Liver (tissue), 9 donors: ENCODE data around the gene DGKD. TPM values are rescaled to one million over a fixed set of nuclear protein-coding genes. Genes with fewer than 3 reads are reported as not detected.

Experiments used
- DNase-seq: peaks from one replicate; pipeline ENCODE4 v3.0.0-alpha.2; 2017; ENCODE audit warnings: low spot score
- H3K27ac ChIP-seq, 2 donors: one replicate each; pipeline ENCODE4 v1.7.0; 2013; ENCODE audit warnings: inconsistent platforms in 2 of 2, low read length in 2 of 2, control low read depth in 1 of 2, low read depth in 1 of 2, mild to moderate bottlenecking in 1 of 2
- H3K27me3 ChIP-seq, 4 donors: one replicate each; pipeline versions ENCODE4 v1.6.1 to v1.7.0; 2013; ENCODE audit warnings: low read length in 3 of 4, inconsistent platforms in 1 of 4, mild to moderate bottlenecking in 1 of 4, moderate library complexity in 1 of 4; ENCODE audit not compliant: control insufficient read depth in 4 of 4, insufficient read depth in 4 of 4
- H3K36me3 ChIP-seq, 4 donors: one replicate each; pipeline versions ENCODE4 v1.6.1 to v1.7.0; 2013; ENCODE audit warnings: low read length in 3 of 4, mild to moderate bottlenecking in 3 of 4, low read depth in 1 of 4, moderate library complexity in 1 of 4; ENCODE audit not compliant: control insufficient read depth in 4 of 4, insufficient read depth in 3 of 4
- H3K4me1 ChIP-seq, 4 donors: one replicate each; pipeline versions ENCODE4 v1.6.1 to v1.7.0; 2013; ENCODE audit warnings: low read length in 3 of 4, mild to moderate bottlenecking in 3 of 4, moderate library complexity in 1 of 4; ENCODE audit not compliant: control insufficient read depth in 4 of 4, insufficient read depth in 4 of 4
- H3K4me3 ChIP-seq, 3 donors: one replicate each; pipeline versions ENCODE4 v1.6.1 to v1.7.0; 2013; ENCODE audit warnings: low read length in 3 of 3, control low read depth in 1 of 3, low read depth in 1 of 3, mild to moderate bottlenecking in 1 of 3
- H3K9ac ChIP-seq, 2 donors: one replicate each; pipeline ENCODE4 v1.7.0; 2013; ENCODE audit warnings: low read length in 2 of 2, mild to moderate bottlenecking in 2 of 2, moderate library complexity in 2 of 2, control low read depth in 1 of 2, low read depth in 1 of 2
- H3K9me3 ChIP-seq, 4 donors: one replicate each; pipeline versions ENCODE4 v1.6.1 to v1.7.0; 2013; ENCODE audit warnings: low read length in 3 of 4; ENCODE audit not compliant: control insufficient read depth in 4 of 4
- ATF3 ChIP-seq: IDR thresholded peaks from 2 replicates; pipeline ENCODE4 v1.6.1; 2016; ENCODE audit warnings: antibody characterized with exemption
- FOXA2 ChIP-seq: IDR thresholded peaks from 2 replicates; pipeline ENCODE4 v1.6.1; 2016; ENCODE audit warnings: antibody characterized with exemption
- GABPA ChIP-seq, 2 donors: IDR thresholded peaks in 1 of 2; conservative IDR thresholded peaks in 1 of 2; 2 replicates each; pipeline ENCODE4 v1.6.1; 2016; ENCODE audit warnings: antibody characterized with exemption in 2 of 2, mild to moderate bottlenecking in 1 of 2, moderate library complexity in 1 of 2
- HNF4G ChIP-seq: IDR thresholded peaks from 2 replicates; pipeline ENCODE4 v1.6.1; 2016; ENCODE audit warnings: antibody characterized with exemption
- JUND ChIP-seq, 2 donors: IDR thresholded peaks; 2 replicates each; pipeline ENCODE4 v1.6.1; 2016; ENCODE audit warnings: antibody characterized with exemption in 2 of 2
- MAX ChIP-seq: IDR thresholded peaks from 2 replicates; pipeline ENCODE4 v1.6.1; 2016; ENCODE audit warnings: antibody characterized with exemption
- RAD21 ChIP-seq, 2 donors: IDR thresholded peaks; 2 replicates each; pipeline ENCODE4 v1.6.1; 2016; ENCODE audit warnings: antibody characterized with exemption in 2 of 2, mild to moderate bottlenecking in 2 of 2
- REST ChIP-seq: IDR thresholded peaks from 2 replicates; pipeline ENCODE4 v1.6.1; 2016; ENCODE audit warnings: antibody characterized with exemption, mild to moderate bottlenecking
- RXRA ChIP-seq, 2 donors: IDR thresholded peaks; 2 replicates each; pipeline ENCODE4 v1.6.1; 2017 to 2018; ENCODE audit warnings: antibody characterized with exemption in 2 of 2, mild to moderate bottlenecking in 1 of 2
- TAF1 ChIP-seq: conservative IDR thresholded peaks from 2 replicates; pipeline ENCODE4 v1.6.1; 2016; ENCODE audit warnings: antibody characterized with exemption, mild to moderate bottlenecking
- WGBS: extraction: QIAGEN DNeasy Blood & Tissue Kit; methylation state at CpG from one replicate; pipeline ENCODE4 v1.1.7; 2013; 5-methylcytosine and 5-hydroxymethylcytosine counted together
- polyA plus RNA-seq, 2 donors: library from polyadenylated mRNA; stranded (reverse) in 1 of 2; unstranded in 1 of 2; fragments of 200-250 nt in 1 of 2; fragments of >200 nt in 1 of 2; fragmentation: Nextera tagmentation in 1 of 2; extraction: Ambion mirVana in 1 of 2; gene quantifications; one replicate each; pipeline versions ENCODE4 v1.2.1 to v1.2.3, GENCODE V29; 2013 to 2015
- total RNA-seq, 2 donors: library from RNA; depleted of rRNA; stranded (reverse); fragments of >200 nt; gene quantifications; one replicate each; pipeline ENCODE4 v1.2.3, GENCODE V29; 2014
- TF ChIP-seq, protein P1 (sequence below): fragments of 150-350 bp; IDR thresholded peaks from 2 replicates; pipeline ENCODE4 v1.5.1; 2017; ENCODE audit warnings: improper control_type of control experiment, low read depth, low read length; ENCODE audit not compliant: missing input control
- donor health status: healthy.
- donor health status: healthy.
- donor health status: healthy.
- donor health status: healthy.
- donor health status: healthy.

Gene DGKD
- total and polyA plus RNA-seq, 4 donors, result 4.8 to 16.4 (median 8.2) TPM

- H3K9me3 ChIP-seq, result no peaks in the 10 kb centered on the region
- no peak for DNase-seq
- peaks cover 5 to 57% (median 27%) of the 10 kb centered on the region in 4 donors for H3K36me3 ChIP-seq
- H3K9ac ChIP-seq, result no peak overlapping the region
- WGBS, result 82% methylated on average over 1 of the region's 1 CpG
- TF ChIP-seq, protein P1, sequence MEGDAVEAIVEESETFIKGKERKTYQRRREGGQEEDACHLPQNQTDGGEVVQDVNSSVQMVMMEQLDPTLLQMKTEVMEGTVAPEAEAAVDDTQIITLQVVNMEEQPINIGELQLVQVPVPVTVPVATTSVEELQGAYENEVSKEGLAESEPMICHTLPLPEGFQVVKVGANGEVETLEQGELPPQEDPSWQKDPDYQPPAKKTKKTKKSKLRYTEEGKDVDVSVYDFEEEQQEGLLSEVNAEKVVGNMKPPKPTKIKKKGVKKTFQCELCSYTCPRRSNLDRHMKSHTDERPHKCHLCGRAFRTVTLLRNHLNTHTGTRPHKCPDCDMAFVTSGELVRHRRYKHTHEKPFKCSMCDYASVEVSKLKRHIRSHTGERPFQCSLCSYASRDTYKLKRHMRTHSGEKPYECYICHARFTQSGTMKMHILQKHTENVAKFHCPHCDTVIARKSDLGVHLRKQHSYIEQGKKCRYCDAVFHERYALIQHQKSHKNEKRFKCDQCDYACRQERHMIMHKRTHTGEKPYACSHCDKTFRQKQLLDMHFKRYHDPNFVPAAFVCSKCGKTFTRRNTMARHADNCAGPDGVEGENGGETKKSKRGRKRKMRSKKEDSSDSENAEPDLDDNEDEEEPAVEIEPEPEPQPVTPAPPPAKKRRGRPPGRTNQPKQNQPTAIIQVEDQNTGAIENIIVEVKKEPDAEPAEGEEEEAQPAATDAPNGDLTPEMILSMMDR, result no peak
- no peak for TF ChIP-seq MAX
- TF ChIP-seq FOXA2, result no peak
- TF ChIP-seq RXRA (IDR thresholded peaks at IDR 0.05), result no peak
- no peak for TF ChIP-seq GABPA (IDR thresholded peaks at IDR 0.05 in 1 of 2, conservative IDR thresholded peaks at IDR 0.05 in 1 of 2)
- no peak for TF ChIP-seq REST
- no peak for TF ChIP-seq JUND (IDR thresholded peaks at IDR 0.05)
- no peak for TF ChIP-seq ATF3
- no peak for TF ChIP-seq RAD21 (IDR thresholded peaks at IDR 0.05)
- no peaks in the 10 kb centered on the region for H3K27me3 ChIP-seq
- H3K27ac ChIP-seq, result no peak overlapping the region
- no peaks in the 10 kb centered on the region for H3K4me1 ChIP-seq
- no peak overlapping the region for H3K4me3 ChIP-seq
Observed at GRCh38 chr2:233446121-233446520, 91.8 kb downstream of the DGKD start.

DNA sequence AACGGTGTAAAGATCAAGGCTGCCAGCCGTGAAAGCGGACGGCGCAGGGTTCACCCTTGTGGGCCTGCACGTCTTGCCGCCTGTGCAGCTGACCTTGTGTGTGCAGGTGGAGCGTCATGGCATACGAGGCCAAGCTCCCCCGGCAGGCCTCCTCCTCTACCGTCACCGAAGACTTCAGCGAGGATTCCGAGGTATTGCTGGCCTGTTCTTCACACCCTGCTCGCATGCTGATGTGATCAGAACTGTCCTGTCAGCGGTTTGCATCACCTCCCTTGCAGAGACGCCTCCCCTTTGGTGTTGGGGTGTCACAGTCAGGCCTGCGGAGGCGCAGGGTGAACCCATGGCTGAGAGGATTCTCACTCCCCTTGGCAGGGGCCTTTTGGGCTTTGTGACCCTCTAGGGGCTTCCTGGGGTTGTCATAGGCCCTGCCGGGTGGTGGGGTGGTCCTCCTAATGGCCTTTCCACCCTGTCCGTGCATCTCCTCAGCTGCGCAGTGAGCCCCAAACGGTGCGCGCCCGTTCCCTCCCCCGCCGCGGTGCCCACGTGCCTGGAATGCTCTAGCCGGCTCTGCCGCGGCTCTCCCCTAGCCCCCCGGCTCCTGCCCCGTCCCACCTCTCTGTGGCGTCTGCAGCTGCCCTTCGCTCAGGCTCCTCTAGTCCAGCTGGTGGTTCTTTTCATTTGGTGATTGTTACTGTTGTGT, 92.5 kb downstream of the DGKD start:
- 95% methylated on average over 37 of the region's 37 CpGs for WGBS
- Histone ChIP-seq H3K36me3 (peaks cover 5 to 58% (median 27%) of the 10 kb centered on the region in 4 donors), H3K27ac (no peak overlapping the region), H3K4me1 (no peaks in the 10 kb centered on the region), H3K27me3 (no peaks in the 10 kb centered on the region), H3K9ac (no peak overlapping the region), H3K9me3 (no peaks in the 10 kb centered on the region), H3K4me3 (no peak overlapping the region)
- no peak for DNase-seq
- no peak for TF ChIP-seq TAF1
- no peak for TF ChIP-seq HNF4G
- no peak for TF ChIP-seq MAX
- TF ChIP-seq GABPA (IDR thresholded peaks at IDR 0.05 in 1 of 2, conservative IDR thresholded peaks at IDR 0.05 in 1 of 2), result no peak
- TF ChIP-seq REST, result no peak
